ENCODE measurements around the gene MYZAP. TPM values are rescaled to one million over a fixed set of nuclear protein-coding genes. Genes with fewer than 3 reads are reported as not detected.

Gene MYZAP
- total and polyA plus RNA-seq, 2 of the 4 experiments (the other 2 are of a cell fraction): not detected

DNA sequence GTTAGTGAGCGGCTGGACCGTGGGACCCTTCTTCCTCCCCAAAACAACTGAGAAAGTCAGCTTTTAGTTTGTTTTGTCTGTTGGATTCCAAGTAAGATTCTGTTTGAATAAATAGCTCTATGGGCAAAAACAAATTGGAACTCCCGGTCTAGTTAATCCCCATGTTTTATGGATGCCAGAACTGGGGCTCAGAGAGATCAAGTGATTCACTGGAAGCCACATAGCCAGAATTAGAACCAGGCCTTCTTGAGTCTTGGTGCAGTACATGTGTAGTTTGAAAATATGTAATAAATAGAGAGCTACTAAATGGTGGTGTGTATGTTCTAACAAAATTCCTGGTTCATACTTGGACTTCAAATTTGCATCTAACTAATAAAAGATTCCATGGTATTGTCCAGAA lies 85.5 kb downstream of the MYZAP start:
- no peaks in the 10 kb centered on the region for H3K9me1 ChIP-seq (ENCODE audit: insufficient read depth, low read length)
- no peak overlapping the region for H3K9ac ChIP-seq (ENCODE audit: low read depth, low read length)
- H3K14ac ChIP-seq (replicated peaks; ENCODE audit: low read depth, low read length): no peak overlapping the region
- H3K4ac ChIP-seq (ENCODE audit: low read depth, low read length): no peak overlapping the region
- no peaks in the 10 kb centered on the region for H3K4me1 ChIP-seq (ENCODE audit: control insufficient read depth, insufficient read depth, low read length)
- H3K9me3 ChIP-seq (ENCODE audit: control insufficient read depth, insufficient read depth, low read length): no peaks in the 10 kb centered on the region
- no peak overlapping the region for H2AK9ac ChIP-seq (replicated peaks; ENCODE audit: low read depth, low read length, poor library complexity)
- H3K56ac ChIP-seq (ENCODE audit: extremely low read depth, insufficient read depth, low read length): no peak overlapping the region
- no peaks in the 10 kb centered on the region for H3K79me1 ChIP-seq (ENCODE audit: low read depth in 1 of 2, low read length in 2 of 2)
- TF ChIP-seq RFX5 (IDR thresholded peaks at IDR 0.05; ENCODE audit: low read depth, low read length) (no peak), RAD21 (IDR thresholded peaks at IDR 0.05; ENCODE audit: low read length) (no peak), FOS (IDR thresholded peaks at IDR 0.05; ENCODE audit: low read depth, low read length) (no peak), MAZ (IDR thresholded peaks at IDR 0.05; ENCODE audit: borderline replicate concordance, low read depth, low read length) (no peak)
- POLR2A ChIA-PET (ENCODE audit: unreplicated experiment): no interaction called here
- no peak overlapping the region for H2BK120ac ChIP-seq (ENCODE audit: low read depth, low read length)
- no peak for DNase-seq
- dilution Hi-C loops (cut with HindIII; ENCODE audit: low sequenced_read_pairs, unreplicated experiment): no loop called here
- no TSS peak for BruUV-seq (replicated peaks)
- H3K4me3 ChIP-seq (ENCODE audit: insufficient read depth, low read depth, low read length): no peak overlapping the region
- CTCF ChIA-PET: interaction anchor here (1.2 kb wide), 2 partner anchors 9 to 184 kb away, joined by 3 to 4 read pairs; no protein-coding TSS in a partner anchor
- H3K36me3 ChIP-seq (ENCODE audit: control insufficient read depth, insufficient read depth, low read length): no peaks in the 10 kb centered on the region
- no peak overlapping the region for H3K23ac ChIP-seq (ENCODE audit: low read depth, low read length)
- H3K27ac ChIP-seq (ENCODE audit: insufficient read depth, low read length): no peak overlapping the region
- H4K20me1 ChIP-seq (ENCODE audit: insufficient read depth, low read length): no peaks in the 10 kb centered on the region
- in situ Hi-C loops (cut with MboI; ENCODE audit: low sequenced_read_pairs): no loop called here
- H2AK5ac ChIP-seq (ENCODE audit: low read depth, low read length): no peak overlapping the region
- no peak overlapping the region for H4K91ac ChIP-seq (ENCODE audit: insufficient read depth, low read depth, low read length)
- no peak for ATAC-seq (ENCODE audit: low read depth)
- no peak overlapping the region for H2BK20ac ChIP-seq (ENCODE audit: low read depth, low read length)
- H4K8ac ChIP-seq (ENCODE audit: low read depth in 2 of 2, low read length in 2 of 2): no peak overlapping the region
- H4K5ac ChIP-seq (ENCODE audit: low read depth, low read length): no peak overlapping the region
- H3K4me2 ChIP-seq (ENCODE audit: low read depth, low read length): no peak overlapping the region
- no peak overlapping the region for H3K18ac ChIP-seq (ENCODE audit: low read depth, low read length)
- no peak overlapping the region for H2BK5ac ChIP-seq (ENCODE audit: low read depth, low read length, poor library complexity, severe bottlenecking)
- no peak overlapping the region for H2AFZ ChIP-seq (replicated peaks; ENCODE audit: low read length, poor library complexity)
- intact Hi-C loops (cut with micrococcal nuclease): no loop called here
- 100% methylated on average over 1 of the region's 3 CpGs; no CpG with 5 or more reads in 1 of the 2 experiments for WGBS, 2 experiments (ENCODE audit: extremely low coverage in 2 of 2, insufficient read length in 1 of 2)
- H2BK15ac ChIP-seq (ENCODE audit: low read depth, low read length): no peak overlapping the region
- H3K27me3 ChIP-seq (ENCODE audit: control insufficient read depth, insufficient read depth, low read length): peaks cover 5% of the 10 kb centered on the region
